C4-2B (cell line): ENCODE measurements around the gene ANAPC2.

Experiments used
- ZFX ChIP-seq: fragments of 450-650 bp; IDR thresholded peaks from 2 replicates; pipeline ENCODE4 v1.6.1; 2017
- TF ChIP-seq, protein P1 (sequence below): fragments of 450-650 bp; conservative IDR thresholded peaks from 2 replicates; pipeline ENCODE4 v1.5.1; 2017; ENCODE audit warnings: mild to moderate bottlenecking

DNA sequence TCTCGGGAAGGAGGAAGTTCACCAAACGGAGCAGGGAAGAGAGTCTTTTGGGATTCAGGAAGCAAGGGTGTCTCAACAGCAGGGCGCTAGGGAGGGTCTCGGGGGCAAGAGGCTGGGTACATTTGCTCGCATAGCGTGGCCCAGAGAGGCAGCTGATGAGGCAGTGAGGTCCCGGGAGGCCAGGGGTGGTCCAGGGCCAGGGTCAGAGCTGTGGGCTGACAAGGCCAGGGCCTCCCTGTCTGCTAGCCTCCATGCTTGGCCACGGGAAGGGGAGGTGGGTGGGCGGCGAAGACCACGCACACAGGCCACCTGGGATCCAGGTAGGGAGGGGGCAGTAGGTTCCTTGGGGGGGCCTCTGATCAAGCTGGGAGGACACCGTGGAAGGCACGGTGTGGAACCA, 23.2 kb upstream of the ANAPC2 start:
- TF ChIP-seq, protein P1, sequence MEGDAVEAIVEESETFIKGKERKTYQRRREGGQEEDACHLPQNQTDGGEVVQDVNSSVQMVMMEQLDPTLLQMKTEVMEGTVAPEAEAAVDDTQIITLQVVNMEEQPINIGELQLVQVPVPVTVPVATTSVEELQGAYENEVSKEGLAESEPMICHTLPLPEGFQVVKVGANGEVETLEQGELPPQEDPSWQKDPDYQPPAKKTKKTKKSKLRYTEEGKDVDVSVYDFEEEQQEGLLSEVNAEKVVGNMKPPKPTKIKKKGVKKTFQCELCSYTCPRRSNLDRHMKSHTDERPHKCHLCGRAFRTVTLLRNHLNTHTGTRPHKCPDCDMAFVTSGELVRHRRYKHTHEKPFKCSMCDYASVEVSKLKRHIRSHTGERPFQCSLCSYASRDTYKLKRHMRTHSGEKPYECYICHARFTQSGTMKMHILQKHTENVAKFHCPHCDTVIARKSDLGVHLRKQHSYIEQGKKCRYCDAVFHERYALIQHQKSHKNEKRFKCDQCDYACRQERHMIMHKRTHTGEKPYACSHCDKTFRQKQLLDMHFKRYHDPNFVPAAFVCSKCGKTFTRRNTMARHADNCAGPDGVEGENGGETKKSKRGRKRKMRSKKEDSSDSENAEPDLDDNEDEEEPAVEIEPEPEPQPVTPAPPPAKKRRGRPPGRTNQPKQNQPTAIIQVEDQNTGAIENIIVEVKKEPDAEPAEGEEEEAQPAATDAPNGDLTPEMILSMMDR: no peak
- TF ChIP-seq ZFX: no peak
